Measurements from ENCODE around the gene HBQ1.
"Not testable (repeated sequence)": the region's sequence is repeated elsewhere in the genome, so short reads cannot be mapped to it uniquely, and the experiment has no call there.

HBQ1 gene

DNA sequence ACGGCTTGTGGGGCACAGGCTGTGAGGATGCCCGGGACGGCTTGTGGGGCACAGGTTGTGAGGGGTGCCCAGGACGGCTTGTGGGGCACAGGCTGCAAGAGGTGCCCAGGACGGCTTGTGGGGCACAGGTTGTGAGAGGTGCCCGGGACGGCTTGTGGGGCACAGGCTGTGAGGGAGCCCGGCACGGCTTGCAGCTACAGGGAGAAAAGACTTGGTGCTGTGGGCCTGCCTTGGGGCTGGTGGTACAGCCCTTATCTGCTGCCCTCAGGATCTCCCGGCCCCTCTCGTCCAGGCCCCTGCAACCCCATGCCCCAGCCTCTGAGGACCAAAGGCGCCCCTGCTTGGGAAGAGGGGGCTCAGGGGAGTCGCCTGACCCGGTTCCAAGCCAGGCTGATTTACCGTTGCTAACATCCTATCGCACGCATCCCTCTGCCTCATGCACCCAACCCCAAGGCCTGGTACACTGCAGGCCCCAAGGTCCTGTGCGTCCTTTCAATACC, 19.5 kb upstream of the HBQ1 start:
- DNase-seq (ENCODE audit: low read depth in 2 of 2) = no peak

DNA sequence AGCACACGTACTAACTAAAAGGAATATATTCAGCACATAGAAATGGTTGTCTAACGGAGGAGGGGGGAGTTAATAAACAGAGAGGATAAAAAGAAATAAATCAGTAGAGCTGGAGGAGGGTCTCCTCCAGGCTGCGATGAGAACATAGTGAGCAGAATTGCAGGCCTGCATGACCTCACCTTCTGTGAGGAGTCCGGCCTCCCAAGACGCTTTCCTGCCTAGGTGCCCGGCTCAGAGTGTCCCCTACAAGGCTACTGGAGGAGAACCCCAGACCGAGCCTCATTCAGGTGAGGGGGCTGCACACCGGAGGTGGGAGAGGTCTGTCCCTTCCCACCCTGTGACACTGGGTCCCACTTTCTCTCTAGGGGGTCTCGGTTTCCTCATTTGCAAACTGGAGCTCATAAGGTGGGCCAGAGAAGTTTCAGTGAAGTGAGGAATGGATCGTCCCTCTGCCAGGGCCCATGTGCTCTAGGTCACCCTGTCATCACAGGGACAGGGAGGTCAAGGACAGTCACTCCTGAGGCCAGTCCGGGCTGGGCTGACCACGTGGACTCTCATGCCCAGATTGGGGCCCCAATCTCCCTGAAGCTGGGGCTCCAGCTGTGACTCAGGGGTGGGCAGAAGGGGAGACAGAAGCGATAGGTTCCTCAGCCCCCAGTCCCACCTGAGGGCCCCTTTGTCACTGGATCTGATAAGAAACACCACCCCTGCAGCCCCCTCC, 17.8 kb upstream of the HBQ1 start:
- DNase-seq (ENCODE audit: low read depth in 2 of 2) = no peak

DNA sequence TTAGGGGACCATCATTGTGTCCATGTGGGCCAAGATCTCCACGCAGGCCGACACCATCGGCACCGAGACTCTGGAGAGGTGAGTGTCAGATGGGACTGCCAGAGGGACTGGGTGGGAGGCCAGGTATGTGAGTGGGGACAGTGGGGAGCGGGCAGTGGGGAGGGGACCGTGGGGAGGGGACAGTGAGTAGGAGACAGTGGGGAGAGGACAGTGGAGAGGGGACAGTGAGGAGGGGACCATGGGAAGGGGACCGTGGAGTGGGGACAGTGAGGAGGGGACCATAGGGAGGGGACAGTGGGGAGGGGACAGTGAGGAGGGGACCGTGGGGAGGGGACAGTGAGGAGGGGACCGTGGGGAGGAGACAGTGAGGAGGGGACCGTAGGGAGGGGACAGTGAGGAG, 17.1 kb upstream of the HBQ1 start:
- not testable (repeated sequence) for DNase-seq (ENCODE audit: low read depth in 2 of 2)

DNA sequence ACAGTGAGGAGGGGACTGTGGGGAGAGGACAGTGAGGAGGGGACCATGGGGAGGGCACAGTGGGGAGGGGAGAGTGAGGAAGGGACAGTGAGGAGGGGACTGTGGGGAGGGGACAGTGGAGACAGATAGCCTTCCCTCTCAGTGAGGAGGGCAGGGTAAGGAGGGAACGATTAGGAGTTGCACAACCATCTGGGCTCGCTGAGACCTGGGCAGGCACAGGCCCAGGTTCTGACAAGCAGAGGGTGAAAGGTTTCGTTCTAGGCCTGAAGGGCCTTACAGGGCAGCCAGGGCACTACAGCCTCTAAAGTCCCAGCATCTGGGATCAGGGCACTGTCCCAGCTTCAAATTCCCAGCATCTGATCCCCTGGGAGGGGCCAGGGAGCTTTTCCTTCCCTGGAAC, 16.6 kb upstream of the HBQ1 start:
- not testable (repeated sequence) for DNase-seq (ENCODE audit: low read depth in 2 of 2)

DNA sequence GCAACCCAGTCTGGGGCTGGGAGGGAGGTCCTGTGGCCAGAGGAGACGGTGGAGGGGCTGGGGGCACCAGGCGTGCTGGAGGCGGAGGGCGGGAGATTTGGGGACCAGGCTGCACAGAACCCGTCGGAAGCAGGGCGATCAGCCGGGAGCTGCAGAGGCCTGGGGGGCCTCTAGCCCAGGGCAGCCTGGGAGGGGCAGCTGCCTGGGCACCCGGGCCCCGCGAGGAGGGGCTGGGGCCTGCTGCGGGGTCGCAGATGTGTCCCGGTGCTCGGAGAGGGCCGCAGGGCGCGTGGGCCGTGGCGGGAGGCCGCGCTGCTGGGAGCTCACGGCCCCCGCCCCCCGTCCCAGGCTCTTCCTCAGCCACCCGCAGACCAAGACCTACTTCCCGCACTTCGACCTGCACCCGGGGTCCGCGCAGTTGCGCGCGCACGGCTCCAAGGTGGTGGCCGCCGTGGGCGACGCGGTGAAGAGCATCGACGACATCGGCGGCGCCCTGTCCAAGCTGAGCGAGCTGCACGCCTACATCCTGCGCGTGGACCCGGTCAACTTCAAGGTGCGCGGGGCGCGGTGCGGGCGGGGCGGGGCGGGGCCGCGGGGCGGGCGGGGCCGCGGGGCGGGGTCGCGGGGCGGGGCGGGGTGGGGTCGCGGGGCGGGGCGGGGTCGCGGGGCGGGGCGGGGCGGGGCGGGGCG, 16.0 kb upstream of the HBQ1 start:
- DNase-seq (ENCODE audit: low read depth in 2 of 2) = not testable (repeated sequence)

DNA sequence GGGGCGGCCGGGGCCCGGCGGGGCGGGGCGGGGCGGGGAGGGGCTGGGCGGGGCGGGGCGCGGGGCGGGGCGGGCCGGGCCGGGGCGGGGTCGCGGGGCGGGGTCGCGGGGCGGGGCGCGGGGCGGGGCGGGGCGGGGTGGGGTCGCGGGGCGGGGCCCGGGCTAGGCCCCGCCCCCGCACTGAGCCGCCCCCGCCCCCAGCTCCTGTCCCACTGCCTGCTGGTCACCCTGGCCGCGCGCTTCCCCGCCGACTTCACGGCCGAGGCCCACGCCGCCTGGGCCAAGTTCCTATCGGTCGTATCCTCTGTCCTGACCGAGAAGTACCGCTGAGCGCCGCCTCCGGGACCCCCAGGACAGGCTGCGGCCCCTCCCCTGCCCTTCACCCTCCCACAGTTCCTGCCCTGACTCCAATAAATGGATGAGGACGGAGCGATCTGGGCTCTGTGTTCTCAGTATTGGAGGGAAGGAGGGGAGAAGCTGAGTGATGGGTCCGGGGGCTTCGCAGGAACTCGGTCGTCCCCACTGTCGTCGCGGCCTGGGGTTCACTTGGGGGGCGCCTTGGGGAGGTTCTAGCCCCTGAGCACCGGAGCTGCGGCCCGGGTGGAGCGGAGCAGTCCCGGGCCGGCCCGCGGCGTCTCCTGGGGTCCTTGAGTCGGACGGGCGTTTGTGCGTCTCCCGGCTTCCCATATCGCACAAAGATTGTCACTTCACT, 15.3 kb upstream of the HBQ1 start:
- DNase-seq (ENCODE audit: low read depth in 2 of 2) = no peak

DNA sequence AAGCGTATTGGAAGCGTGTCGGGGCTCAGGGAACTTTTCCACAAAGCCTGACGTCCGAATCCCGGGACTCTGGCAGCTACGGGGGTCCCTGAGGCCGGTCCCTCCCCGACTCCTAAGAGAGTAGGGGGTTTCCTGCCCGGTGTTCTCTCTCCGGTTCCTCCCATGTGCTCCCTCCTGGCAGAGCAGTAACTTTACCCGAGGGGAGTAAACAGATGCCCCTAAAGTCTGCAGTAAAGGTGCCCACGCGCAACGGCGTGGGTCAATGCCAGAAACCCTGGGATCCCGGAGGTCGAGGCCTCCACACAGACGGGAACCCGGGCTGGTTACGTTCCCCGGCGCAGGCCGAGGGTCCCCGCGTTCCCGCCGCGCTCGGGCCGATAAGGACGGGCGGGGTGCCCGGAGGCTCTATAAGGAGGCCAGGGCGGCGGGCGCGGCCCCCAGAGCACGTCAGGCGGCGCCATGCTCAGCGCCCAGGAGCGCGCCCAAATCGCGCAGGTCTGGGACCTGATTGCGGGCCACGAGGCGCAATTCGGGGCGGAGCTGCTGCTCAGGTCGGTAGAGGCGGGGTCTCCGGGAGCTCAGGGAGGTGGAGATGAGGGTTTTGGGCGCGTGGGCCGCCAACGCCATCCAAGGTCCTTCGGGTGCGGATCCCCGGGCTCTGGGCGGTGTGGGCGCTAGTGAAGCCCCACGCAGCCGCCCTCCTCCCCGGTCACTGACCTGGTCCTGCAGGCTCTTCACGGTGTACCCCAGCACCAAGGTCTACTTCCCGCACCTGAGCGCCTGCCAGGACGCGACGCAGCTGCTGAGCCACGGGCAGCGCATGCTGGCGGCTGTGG, 14.5 kb upstream of the HBQ1 start, which contains the start of gene HBM:
TSS of gene HBM (plus strand) at position 440 of the 836 bp plus-strand sequence. CDS start at position 460, 20 bp downstream.
- no peak for DNase-seq (ENCODE audit: low read depth in 2 of 2)

DNA sequence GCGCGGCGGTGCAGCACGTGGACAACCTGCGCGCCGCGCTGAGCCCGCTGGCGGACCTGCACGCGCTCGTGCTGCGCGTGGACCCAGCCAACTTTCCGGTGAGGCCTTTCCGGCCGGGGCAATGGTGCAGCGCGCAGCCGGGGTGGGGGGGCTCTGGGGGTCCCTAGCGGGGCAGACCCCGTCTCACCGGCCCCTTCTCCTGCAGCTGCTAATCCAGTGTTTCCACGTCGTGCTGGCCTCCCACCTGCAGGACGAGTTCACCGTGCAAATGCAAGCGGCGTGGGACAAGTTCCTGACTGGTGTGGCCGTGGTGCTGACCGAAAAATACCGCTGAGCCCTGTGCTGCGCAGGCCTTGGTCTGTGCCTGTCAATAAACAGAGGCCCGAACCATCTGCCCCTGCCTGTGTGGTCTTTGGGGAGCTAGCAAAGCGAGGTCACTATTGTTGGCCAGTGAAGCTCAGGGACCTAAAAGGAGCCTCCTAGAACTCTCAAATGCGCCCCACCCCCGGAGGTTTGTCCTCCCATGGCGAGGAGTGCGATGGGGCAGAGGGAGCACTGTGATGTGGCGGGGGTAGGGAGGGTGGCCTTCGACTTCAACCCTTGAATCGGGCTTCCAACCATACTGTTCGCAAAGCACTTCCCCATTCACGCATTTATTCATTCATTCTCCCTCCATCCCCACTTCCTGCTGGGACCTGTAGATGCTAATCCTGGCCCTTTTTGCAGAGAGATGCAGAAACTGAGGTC, 13.7 kb upstream of the HBQ1 start:
- no peak for DNase-seq (ENCODE audit: low read depth in 2 of 2)

DNA sequence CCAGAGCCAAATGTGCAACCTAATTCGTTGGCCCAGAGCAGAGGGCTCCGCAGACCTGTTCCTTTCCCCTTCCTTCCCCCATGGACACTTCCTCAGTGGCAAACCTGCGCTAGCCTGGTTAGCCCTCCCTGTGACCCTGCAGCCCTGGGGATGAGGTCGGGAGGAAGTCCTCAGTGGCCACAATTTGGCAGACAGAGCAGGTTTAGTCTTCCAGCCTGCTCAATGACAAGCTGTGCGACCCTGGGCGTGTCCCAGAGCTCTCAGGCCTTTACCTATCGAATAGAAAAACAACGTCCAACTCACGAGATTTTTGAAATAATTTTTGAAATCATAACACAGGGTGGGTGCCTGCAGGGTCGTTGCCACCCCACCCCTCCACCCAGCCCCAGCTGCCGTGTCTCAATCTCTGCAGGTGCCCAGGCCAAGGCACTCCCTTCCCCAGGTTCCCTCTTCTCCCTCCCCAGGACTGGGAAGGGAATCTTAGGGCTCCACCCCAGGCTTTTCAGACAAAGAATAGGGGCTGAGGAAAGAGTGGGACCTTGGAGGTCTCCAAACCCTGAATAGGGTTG, 13.1 kb upstream of the HBQ1 start:
- no peak for DNase-seq (ENCODE audit: low read depth in 2 of 2)

DNA sequence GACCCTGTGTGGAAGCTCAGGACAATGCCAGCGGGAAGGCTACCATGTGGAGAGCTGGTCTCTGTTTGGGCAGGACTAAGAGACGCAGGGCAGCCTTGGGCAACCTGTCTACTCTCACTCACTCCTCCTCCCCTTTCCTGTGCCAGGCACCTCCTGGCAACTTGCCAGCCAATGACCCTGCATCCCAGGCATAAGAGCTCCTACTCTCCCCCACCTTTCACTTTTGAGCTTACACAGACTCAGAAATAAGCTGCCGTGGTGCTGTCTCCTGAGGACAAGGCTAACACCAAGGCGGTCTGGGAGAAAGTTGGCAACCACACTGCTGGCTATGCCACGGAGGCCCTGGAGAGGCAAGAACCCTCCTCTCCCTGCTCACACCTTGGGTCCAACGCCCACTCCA, 11.8 kb upstream of the HBQ1 start:
- DNase-seq (ENCODE audit: low read depth in 2 of 2) = no peak

DNA sequence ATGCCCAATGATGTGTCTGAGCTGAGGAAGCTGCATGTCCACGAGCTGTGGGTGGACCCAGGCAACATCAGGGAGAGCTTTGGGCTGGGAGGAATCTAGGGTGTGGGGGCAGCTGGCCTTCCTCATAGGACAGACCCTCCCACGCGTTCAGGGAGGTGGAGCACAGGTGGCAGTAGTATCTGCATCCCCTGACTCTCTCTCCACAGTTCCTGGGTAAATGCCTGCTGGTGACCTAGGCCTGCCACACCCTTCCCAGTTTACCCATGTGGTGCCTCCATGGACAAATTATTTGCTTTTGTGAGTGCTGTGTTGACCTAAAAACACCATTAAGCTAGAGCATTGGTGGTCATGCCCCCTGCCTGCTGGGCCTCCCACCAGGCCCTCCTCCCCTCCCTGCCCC, 11.2 kb upstream of the HBQ1 start:
- no peak for DNase-seq (ENCODE audit: low read depth in 2 of 2)

DNA sequence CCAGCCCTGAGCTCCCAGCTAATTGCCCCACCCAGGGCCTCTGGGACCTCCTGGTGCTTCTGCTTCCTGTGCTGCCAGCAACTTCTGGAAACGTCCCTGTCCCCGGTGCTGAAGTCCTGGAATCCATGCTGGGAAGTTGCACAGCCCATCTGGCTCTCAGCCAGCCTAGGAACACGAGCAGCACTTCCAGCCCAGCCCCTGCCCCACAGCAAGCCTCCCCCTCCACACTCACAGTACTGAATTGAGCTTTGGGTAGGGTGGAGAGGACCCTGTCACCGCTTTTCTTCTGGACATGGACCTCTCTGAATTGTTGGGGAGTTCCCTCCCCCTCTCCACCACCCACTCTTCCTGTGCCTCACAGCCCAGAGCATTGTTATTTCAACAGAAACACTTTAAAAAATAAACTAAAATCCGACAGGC, 10.2 kb upstream of the HBQ1 start:
- not testable (repeated sequence) for DNase-seq (ENCODE audit: low read depth in 2 of 2)

DNA sequence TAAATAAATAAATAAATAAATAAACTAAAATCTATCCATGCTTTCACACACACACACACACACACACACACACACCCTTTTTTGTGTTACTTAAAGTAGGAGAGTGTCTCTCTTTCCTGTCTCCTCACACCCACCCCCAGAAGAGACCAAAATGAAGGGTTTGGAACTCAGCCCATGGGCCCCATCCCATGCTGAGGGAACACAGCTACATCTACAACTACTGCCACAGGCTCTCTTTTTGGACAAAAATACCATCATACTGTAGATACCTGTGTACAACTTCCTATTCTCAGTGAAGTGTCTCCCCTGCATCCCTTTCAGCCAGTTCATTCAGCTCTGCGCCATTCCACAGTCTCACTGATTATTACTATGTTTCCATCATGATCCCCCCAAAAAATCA, 9.5 kb upstream of the HBQ1 start:
- DNase-seq (ENCODE audit: low read depth in 2 of 2) = no peak

DNA sequence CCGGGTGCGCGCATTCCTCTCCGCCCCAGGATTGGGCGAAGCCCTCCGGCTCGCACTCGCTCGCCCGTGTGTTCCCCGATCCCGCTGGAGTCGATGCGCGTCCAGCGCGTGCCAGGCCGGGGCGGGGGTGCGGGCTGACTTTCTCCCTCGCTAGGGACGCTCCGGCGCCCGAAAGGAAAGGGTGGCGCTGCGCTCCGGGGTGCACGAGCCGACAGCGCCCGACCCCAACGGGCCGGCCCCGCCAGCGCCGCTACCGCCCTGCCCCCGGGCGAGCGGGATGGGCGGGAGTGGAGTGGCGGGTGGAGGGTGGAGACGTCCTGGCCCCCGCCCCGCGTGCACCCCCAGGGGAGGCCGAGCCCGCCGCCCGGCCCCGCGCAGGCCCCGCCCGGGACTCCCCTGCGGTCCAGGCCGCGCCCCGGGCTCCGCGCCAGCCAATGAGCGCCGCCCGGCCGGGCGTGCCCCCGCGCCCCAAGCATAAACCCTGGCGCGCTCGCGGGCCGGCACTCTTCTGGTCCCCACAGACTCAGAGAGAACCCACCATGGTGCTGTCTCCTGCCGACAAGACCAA, 7.8 kb upstream of the HBQ1 start, which contains the start of gene HBA2:
TSS of gene HBA2 (plus strand) at position 503 of the 568 bp plus-strand sequence. CDS start at position 540, 37 bp downstream.
- DNase-seq (ENCODE audit: low read depth in 2 of 2) = not testable (repeated sequence)

DNA sequence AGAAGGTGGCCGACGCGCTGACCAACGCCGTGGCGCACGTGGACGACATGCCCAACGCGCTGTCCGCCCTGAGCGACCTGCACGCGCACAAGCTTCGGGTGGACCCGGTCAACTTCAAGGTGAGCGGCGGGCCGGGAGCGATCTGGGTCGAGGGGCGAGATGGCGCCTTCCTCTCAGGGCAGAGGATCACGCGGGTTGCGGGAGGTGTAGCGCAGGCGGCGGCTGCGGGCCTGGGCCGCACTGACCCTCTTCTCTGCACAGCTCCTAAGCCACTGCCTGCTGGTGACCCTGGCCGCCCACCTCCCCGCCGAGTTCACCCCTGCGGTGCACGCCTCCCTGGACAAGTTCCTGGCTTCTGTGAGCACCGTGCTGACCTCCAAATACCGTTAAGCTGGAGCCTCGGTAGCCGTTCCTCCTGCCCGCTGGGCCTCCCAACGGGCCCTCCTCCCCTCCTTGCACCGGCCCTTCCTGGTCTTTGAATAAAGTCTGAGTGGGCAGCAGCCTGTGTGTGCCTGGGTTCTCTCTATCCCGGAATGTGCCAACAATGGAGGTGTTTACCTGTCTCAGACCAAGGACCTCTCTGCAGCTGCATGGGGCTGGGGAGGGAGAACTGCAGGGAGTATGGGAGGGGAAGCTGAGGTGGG, 6.9 kb upstream of the HBQ1 start:
- DNase-seq (ENCODE audit: low read depth in 2 of 2) = not testable (repeated sequence)

DNA sequence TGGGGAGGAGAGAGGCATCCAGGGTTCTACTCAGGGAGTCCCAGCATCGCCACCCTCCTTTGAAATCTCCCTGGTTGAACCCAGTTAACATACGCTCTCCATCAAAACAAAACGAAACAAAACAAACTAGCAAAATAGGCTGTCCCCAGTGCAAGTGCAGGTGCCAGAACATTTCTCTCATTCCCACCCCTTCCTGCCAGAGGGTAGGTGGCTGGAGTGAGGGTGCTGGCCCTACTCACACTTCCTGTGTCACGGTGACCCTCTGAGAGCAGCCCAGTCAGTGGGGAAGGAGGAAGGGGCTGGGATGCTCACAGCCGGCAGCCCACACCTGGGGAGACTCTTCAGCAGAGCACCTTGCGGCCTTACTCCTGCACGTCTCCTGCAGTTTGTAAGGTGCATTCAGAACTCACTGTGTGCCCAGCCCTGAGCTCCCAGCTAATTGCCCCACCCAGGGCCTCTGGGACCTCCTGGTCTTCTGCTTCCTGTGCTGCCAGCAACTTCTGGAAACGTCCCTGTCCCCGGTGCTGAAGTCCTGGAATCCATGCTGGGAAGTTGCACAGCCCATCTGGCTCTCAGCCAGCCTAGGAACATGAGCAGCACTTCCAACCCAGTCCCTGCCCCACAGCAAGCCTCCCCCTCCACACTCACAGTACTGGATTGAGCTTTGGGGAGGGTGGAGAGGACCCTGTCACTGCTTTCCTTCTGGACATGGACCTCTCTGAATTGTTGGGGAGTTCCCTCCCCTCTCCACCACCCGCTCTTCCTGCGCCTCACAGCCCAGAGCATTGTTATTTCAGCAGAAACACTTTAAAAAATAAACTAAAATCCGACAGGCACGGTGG, 6.1 kb upstream of the HBQ1 start:
- DNase-seq (ENCODE audit: low read depth in 2 of 2) = not testable (repeated sequence)

DNA sequence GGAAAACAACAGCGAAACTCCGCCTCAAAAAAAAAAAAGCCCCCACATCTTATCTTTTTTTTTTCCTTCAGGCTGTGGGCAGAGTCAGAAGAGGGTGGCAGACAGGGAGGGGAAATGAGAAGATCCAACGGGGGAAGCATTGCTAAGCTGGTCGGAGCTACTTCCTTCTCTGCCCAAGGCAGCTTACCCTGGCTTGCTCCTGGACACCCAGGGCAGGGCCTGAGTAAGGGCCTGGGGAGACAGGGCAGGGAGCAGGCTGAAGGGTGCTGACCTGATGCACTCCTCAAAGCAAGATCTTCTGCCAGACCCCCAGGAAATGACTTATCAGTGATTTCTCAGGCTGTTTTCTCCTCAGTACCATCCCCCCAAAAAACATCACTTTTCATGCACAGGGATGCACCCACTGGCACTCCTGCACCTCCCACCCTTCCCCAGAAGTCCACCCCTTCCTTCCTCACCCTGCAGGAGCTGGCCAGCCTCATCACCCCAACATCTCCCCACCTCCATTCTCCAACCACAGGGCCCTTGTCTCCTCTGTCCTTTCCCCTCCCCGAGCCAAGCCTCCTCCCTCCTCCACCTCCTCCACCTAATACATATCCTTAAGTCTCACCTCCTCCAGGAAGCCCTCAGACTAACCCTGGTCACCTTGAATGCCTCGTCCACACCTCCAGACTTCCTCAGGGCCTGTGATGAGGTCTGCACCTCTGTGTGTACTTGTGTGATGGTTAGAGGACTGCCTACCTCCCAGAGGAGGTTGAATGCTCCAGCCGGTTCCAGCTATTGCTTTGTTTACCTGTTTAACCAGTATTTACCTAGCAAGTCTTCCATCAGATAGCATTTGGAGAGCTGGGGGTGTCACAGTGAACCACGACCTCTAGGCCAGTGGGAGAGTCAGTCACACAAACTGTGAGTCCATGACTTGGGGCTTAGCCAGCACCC, 5.0 kb upstream of the HBQ1 start:
- no peak for DNase-seq (ENCODE audit: low read depth in 2 of 2)
